OCI-LY7 (cell line): Measurements from ENCODE around the gene ARL2. TPM values are rescaled to one million over a fixed set of nuclear protein-coding genes. Genes with fewer than 3 reads are reported as not detected.
A peak's percentile ranks its signal among the peaks of the same experiment; 100 is the strongest.

Source experiments
- Bru-seq: library from RNA; stranded (reverse); fragments of 400-500 nt; gene quantifications from one replicate; lab custom pipeline; 2021; lab: Mats Ljungman, UMichigan
- BruChase-seq, 2 experiments: library from RNA; stranded (reverse); fragments of 400-500 nt; gene quantifications; one replicate each; lab custom pipeline; 2021; lab: Mats Ljungman, UMichigan
- BruUV-seq: library from RNA; stranded (reverse); fragments of 400-500 nt; replicated peaks from 2 replicates; lab custom pipeline; 2021; lab: Mats Ljungman, UMichigan
- CTCF ChIA-PET: fragments of 300-600 bp; sonication (Branson Sonifier 250); formaldehyde crosslinking; loops from one replicate; lab custom pipeline; 2022; ENCODE audit warnings: antibody characterized with exemption; ENCODE audit not compliant: unreplicated experiment; lab: Charles Lee
- POLR2A ChIA-PET: fragments of 300-600 bp; sonication (Branson Sonifier 250); formaldehyde crosslinking; loops from one replicate; lab custom pipeline; 2022; ENCODE audit warnings: antibody characterized with exemption; lab: Charles Lee
- DNase-seq: peaks from one replicate; pipeline ENCODE4 v3.0.0-alpha.2; 2015; ENCODE audit warnings: low spot score
- H2AFZ ChIP-seq: fragments of 200-600 bp; sonication (generic), shearing (Covaris generic); 2 replicates; pipeline ENCODE4 v1.6.1; 2014; ENCODE audit warnings: mild to moderate bottlenecking, antibody characterized with exemption, low read length, moderate library complexity
- H3K27ac ChIP-seq: fragments of 200-600 bp; sonication (generic); 2 replicates; pipeline ENCODE4 v1.5.1; 2014; ENCODE audit warnings: mixed run types, low read depth, mild to moderate bottlenecking, moderate library complexity, low read length, inconsistent platforms; ENCODE audit not compliant: poor library complexity, severe bottlenecking
- H3K36me3 ChIP-seq: fragments of 200-600 bp; sonication (generic); 2 replicates; pipeline ENCODE4 v1.6.1; 2014; ENCODE audit warnings: mild to moderate bottlenecking, antibody characterized with exemption, low read length, moderate library complexity, mixed read lengths; ENCODE audit not compliant: insufficient read depth
- H3K4me1 ChIP-seq: fragments of 200-600 bp; sonication (generic); 2 replicates; pipeline ENCODE4 v1.5.1; 2014; ENCODE audit warnings: mild to moderate bottlenecking, low read length; ENCODE audit not compliant: insufficient read depth, poor library complexity, severe bottlenecking
- H3K4me2 ChIP-seq: fragments of 200-600 bp; sonication (generic); 2 replicates; pipeline ENCODE4 v1.6.1; 2014; ENCODE audit warnings: mild to moderate bottlenecking, low read length
- H3K4me3 ChIP-seq: fragments of 200-600 bp; sonication (generic); 2 replicates; pipeline ENCODE4 v1.5.1; 2014; ENCODE audit warnings: mild to moderate bottlenecking, low read depth, low read length; ENCODE audit not compliant: poor library complexity, severe bottlenecking
- H3K79me2 ChIP-seq: fragments of 200-600 bp; sonication (generic); 2 replicates; pipeline ENCODE4 v1.6.1; 2016; ENCODE audit warnings: low read depth, mild to moderate bottlenecking, low read length, moderate library complexity, mixed read lengths; ENCODE audit not compliant: insufficient read depth
- H3K9me2 ChIP-seq: fragments of 200-600 bp; sonication (generic); 2 replicates; pipeline ENCODE4 v1.6.1; 2016; ENCODE audit warnings: mild to moderate bottlenecking, low read length, mixed read lengths; ENCODE audit not compliant: insufficient read depth
- H3K9me3 ChIP-seq: fragments of 200-600 bp; sonication (generic); 2 replicates; pipeline ENCODE4 v1.6.1; 2014; ENCODE audit warnings: mild to moderate bottlenecking, mixed run types, low read length, mixed read lengths
- H4K20me1 ChIP-seq: fragments of 200-600 bp; sonication (generic); 2 replicates; pipeline ENCODE4 v1.6.1; 2014; ENCODE audit warnings: mild to moderate bottlenecking, antibody characterized with exemption, low read length, moderate library complexity, mixed read lengths; ENCODE audit not compliant: insufficient read depth
- EZH2phosphoT487 ChIP-seq: fragments of 200-600 bp; sonication (generic); IDR thresholded peaks from 2 replicates; pipeline ENCODE4 v1.6.1; 2018; ENCODE audit warnings: low read depth, borderline replicate concordance, mild to moderate bottlenecking, mixed run types, antibody characterized with exemption, low read length, moderate library complexity, mixed read lengths
- intact Hi-C: fragments of 100-400 bp; cut with micrococcal nuclease; formaldehyde crosslinking; loops from one replicate; pipeline ENCODE4 v1.10.0; 2022; ENCODE audit not compliant: unreplicated experiment
- long read RNA-seq: library from polyadenylated mRNA; stranded (forward); transcript quantifications from one replicate; pipeline ENCODE4 v2.0.0, GENCODE V29; 2022
- total RNA-seq, 2 experiments: library from RNA; depleted of rRNA in 1 of 2; stranded (reverse); fragments of >200 nt in 1 of 2; shearing (Covaris generic) in 1 of 2; gene quantifications; 2 replicates each; pipeline ENCODE4 v1.2.3, GENCODE V29; 2014 to 2022
- TF ChIP-seq, protein P1 (sequence below): fragments of 200-600 bp; sonication (generic); conservative IDR thresholded peaks from 2 replicates; pipeline ENCODE4 v1.5.1; 2014; ENCODE audit warnings: mild to moderate bottlenecking, antibody characterized with exemption, low read length, moderate library complexity, mixed read lengths

ARL2 gene
- total RNA-seq (2014; rRNA removed; shearing (Covaris generic)) (113 and 130 TPM in 2 replicates), total RNA-seq (2022) (95.9 and 102 TPM in 2 replicates), Bru-seq, nascent RNA (percentile 70 among the genes with signal in this experiment), BruChase-seq, experiment 1, labeled RNA remaining after a 6-hour chase (percentile 85 among the genes with signal in this experiment), BruChase-seq, experiment 2, labeled RNA remaining after a 2-hour chase (percentile 74 among the genes with signal in this experiment)
- long read RNA-seq, transcript ARL2-203 (1 exons, 601 nt), result minor isoform, 10 of 223 reads
- long read RNA-seq, transcript ARL2-201 (5 exons, 979 nt), result major isoform, 180 of 223 reads
- long read RNA-seq, transcript ARL2-206 (4 exons, 795 nt), result minor isoform, 11 of 223 reads
- long read RNA-seq, transcript ARL2-204 (6 exons, 830 nt), result minor isoform, 7 of 223 reads
- long read RNA-seq, partial matches to known transcripts, result 8 of 223 reads
- long read RNA-seq, other reads (novel, unspliced or antisense), result 3 of 223 reads

DNA sequence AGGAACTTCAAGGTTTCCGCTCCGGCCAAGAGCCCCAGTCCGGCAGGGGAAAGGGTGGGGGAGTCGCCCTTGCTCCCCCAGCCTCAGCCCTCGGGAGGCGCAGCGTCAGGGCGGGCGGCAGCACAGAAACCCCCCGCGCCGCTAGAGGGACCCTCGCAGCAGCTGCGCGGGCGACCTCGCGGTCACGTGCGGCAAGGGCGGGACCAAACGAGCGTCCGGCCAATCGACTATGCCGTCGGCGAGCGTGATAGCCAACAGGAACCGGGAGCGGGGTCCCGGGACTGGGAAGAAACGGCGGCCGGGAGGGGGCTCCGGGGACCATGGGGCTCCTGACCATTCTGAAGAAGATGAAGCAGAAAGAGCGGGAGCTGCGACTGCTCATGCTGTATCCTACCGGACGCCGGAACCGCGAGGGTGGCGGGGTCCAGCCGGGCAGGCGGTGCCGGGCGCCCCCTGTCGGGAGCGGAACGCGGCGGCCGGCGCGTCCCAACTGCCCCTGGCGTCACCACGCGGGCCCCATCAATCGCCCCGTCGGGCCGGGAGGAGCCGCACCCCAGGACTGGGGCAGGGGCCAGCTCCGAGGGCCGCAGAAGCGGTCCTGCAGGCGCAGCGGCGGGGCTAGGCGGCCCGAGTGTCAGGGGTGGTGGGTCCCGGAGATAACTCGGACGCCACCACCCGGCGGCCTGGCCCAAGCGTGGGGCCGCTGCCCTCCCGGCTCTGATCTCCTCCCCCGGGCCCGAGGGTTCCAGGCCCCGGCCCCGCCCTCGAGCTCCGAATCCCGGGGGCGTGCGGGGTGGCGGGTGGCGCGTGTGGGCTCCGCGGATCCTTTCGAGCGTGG, at the start of gene ARL2:
Gene ARL2 (plus strand): TSS at position 273 of the 838 bp plus-strand sequence. CDS start 48 bp downstream, at position 321.
- H3K9me3 ChIP-seq, result no peaks in the 10 kb centered on the region
- ChIA-PET CTCF (interaction anchor here (0.6 kb wide), 2 partner anchors 204 to 302 kb away, joined by 3 read pairs; no protein-coding TSS in a partner anchor), POLR2A (interaction anchor here (0.6 to 1.5 kb wide), 4 partner anchors 62 to 134 kb away, joined by 4 to 5 read pairs (median 4); no protein-coding TSS in a partner anchor)
- peak; percentile 98 for DNase-seq
- peak within 1 kb of the TSS; percentile 92 for H3K27ac ChIP-seq
- H3K4me3 ChIP-seq, result peak within 1 kb of the TSS; percentile 83
- TF ChIP-seq EZH2phosphoT487, result no peak
- TF ChIP-seq, protein P1, sequence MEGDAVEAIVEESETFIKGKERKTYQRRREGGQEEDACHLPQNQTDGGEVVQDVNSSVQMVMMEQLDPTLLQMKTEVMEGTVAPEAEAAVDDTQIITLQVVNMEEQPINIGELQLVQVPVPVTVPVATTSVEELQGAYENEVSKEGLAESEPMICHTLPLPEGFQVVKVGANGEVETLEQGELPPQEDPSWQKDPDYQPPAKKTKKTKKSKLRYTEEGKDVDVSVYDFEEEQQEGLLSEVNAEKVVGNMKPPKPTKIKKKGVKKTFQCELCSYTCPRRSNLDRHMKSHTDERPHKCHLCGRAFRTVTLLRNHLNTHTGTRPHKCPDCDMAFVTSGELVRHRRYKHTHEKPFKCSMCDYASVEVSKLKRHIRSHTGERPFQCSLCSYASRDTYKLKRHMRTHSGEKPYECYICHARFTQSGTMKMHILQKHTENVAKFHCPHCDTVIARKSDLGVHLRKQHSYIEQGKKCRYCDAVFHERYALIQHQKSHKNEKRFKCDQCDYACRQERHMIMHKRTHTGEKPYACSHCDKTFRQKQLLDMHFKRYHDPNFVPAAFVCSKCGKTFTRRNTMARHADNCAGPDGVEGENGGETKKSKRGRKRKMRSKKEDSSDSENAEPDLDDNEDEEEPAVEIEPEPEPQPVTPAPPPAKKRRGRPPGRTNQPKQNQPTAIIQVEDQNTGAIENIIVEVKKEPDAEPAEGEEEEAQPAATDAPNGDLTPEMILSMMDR, result peak; percentile 74
- H3K9me2 ChIP-seq, result no peaks in the 10 kb centered on the region
- H3K4me2 ChIP-seq, result peak within 1 kb of the TSS; percentile 73
- no peaks in the 10 kb centered on the region for H4K20me1 ChIP-seq
- intact Hi-C loops, result loop anchor here (1.0 to 10.0 kb wide), 11 partner anchors 13 to 251 kb away; partner anchors contain the start of genes ATG2A, CAPN1, CDCA5 and POLA2
- no TSS peak for BruUV-seq
- H3K4me1 ChIP-seq, result peaks cover 26% of the 10 kb centered on the region
- H3K36me3 ChIP-seq, result peaks cover 25% of the 10 kb centered on the region
- peak within 1 kb of the TSS; percentile 85; the same call in 1 of the 2 replicates for H2AFZ ChIP-seq
- H3K79me2 ChIP-seq, result peaks cover 26% of the 10 kb centered on the region

DNA sequence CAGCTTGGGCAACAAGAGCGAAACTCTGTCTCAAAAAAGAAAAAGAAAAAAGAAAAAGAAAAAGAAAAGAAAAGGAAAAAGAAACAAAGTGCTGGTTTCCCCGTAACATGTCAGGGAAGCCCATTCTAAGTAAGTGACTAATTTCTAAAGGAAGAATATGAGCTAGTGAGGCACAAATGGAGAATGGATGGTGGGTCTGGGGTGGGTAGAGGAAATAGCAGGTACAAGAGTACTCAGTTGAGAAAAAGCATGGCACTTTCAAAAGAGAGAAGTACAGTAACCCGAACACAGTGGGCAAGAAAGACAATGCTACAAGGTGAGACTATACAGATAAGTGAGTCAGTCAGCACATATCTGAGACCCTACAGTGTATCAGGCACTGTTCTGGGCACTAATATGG, 46.6 kb upstream of the ARL2 start:
- no peak overlapping the region for H3K4me2 ChIP-seq
- DNase-seq, result no peak
- H2AFZ ChIP-seq, result peak overlapping the region; percentile 37
- TF ChIP-seq EZH2phosphoT487, result no peak
- H3K9me3 ChIP-seq, result no peaks in the 10 kb centered on the region
- no peaks in the 10 kb centered on the region for H4K20me1 ChIP-seq
- intact Hi-C loops, result no loop called here
- BruUV-seq, result no TSS peak
- POLR2A ChIA-PET, result interaction anchor here (1.2 kb wide), 1 partner anchor 22 kb away, joined by 4 read pairs; no protein-coding TSS in a partner anchor
- no peaks in the 10 kb centered on the region for H3K36me3 ChIP-seq
- H3K79me2 ChIP-seq, result no peaks in the 10 kb centered on the region
- H3K9me2 ChIP-seq, result no peaks in the 10 kb centered on the region
- H3K4me3 ChIP-seq, result no peak overlapping the region
- CTCF ChIA-PET, result no interaction called here
- H3K27ac ChIP-seq, result no peak overlapping the region
- H3K4me1 ChIP-seq, result peaks cover 34% of the 10 kb centered on the region

DNA sequence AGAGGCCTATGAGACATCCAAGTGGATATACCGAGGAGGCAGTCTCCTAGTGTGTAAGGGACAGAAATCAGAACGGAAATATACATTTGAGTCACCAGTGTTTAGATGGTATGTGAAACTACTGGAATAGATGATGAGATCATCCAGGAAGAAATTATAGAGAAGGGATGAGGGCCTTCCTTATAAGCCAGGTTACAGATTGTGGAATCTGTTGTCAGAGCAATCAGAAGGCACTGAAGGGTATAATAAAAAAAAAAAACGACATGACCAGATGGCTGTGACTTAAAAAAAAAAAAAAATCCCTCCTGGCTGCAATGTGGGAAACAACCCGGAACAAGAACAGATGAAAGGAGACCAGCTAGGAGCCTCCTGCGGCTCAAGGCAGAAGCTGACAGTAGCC, 44.8 kb upstream of the ARL2 start:
- ChIA-PET CTCF (no interaction called here), POLR2A (interaction anchor here (0.6 kb wide), 1 partner anchor 42 kb away, joined by 3 read pairs; no protein-coding TSS in a partner anchor)
- Histone ChIP-seq H3K9me3 (no peaks in the 10 kb centered on the region), H3K79me2 (no peaks in the 10 kb centered on the region), H2AFZ (peak overlapping the region; percentile 74; the same call in 1 of the 2 replicates), H3K27ac (no peak overlapping the region), H3K36me3 (no peaks in the 10 kb centered on the region), H4K20me1 (no peaks in the 10 kb centered on the region), H3K4me2 (no peak overlapping the region), H3K4me1 (peaks cover 50% of the 10 kb centered on the region), H3K9me2 (no peaks in the 10 kb centered on the region), H3K4me3 (no peak overlapping the region)
- BruUV-seq, result no TSS peak
- DNase-seq, result no peak
- TF ChIP-seq, protein P1, result no peak
- no peak for TF ChIP-seq EZH2phosphoT487
- intact Hi-C loops, result no loop called here
